Endothelial cell of umbilical vein (primary cell): Measurements from ENCODE around the gene FOXN1. TPM values are rescaled to one million over a fixed set of nuclear protein-coding genes. Genes with fewer than 3 reads are reported as not detected.

ENCODE experiments used
- BruUV-seq: library from RNA; stranded (reverse); fragments of 400-500 nt; replicated peaks from 2 replicates; lab custom pipeline; 2021; lab: Mats Ljungman, UMichigan
- CTCF ChIA-PET: fragments of 300-600, 350-600 bp; sonication (Branson Sonifier 250); formaldehyde crosslinking; loops from one replicate; lab custom pipeline; 2021; ENCODE audit warnings: antibody characterized with exemption, inconsistent platforms; lab: Charles Lee
- POLR2A ChIA-PET: fragments of 300-600, 350-600 bp; sonication (Branson Sonifier 250); formaldehyde crosslinking; loops from one replicate; lab custom pipeline; 2021; ENCODE audit warnings: antibody characterized with exemption, inconsistent platforms; lab: Charles Lee
- DNase-seq: peaks from one replicate; pipeline ENCODE4 v3.0.0-alpha.2; 2011; ENCODE audit warnings: low read depth, low spot score
- FAIRE-seq: peaks from 2 replicates; lab custom pipeline; 2011; peaks lifted over from hg19 to GRCh38; lab: Jason Lieb, UNC
- H2AFZ ChIP-seq: 2 replicates; pipeline ENCODE4 v1.6.0; 2012; ENCODE audit warnings: low read depth, low read length, control low read depth, inconsistent platforms
- H3K27ac ChIP-seq: 2 replicates; pipeline ENCODE4 v1.5.1; 2011; ENCODE audit warnings: low read depth, mild to moderate bottlenecking, control low read depth, low read length, moderate library complexity; ENCODE audit not compliant: insufficient read depth
- H3K27me3 ChIP-seq, 2 experiments: 2 replicates each; pipeline versions ENCODE4 v1.6.0 to v1.6.1; 2011; ENCODE audit warnings: low read length in 2 of 2, mixed read lengths in 1 of 2; ENCODE audit not compliant: control insufficient read depth in 2 of 2, insufficient read depth in 2 of 2
- H3K36me3 ChIP-seq, 2 experiments: 2 replicates in 1 of 2; 3 replicates in 1 of 2; pipeline ENCODE4 v1.5.1; 2011; ENCODE audit warnings: low read length in 2 of 2, mild to moderate bottlenecking in 1 of 2, moderate library complexity in 1 of 2; ENCODE audit not compliant: control insufficient read depth in 2 of 2, insufficient read depth in 2 of 2; ENCODE audit errors: extremely low read depth in 1 of 2
- H3K4me1 ChIP-seq: 3 replicates; pipeline ENCODE4 v1.5.1; 2011; ENCODE audit warnings: mild to moderate bottlenecking, low read length; ENCODE audit not compliant: control insufficient read depth, insufficient read depth; ENCODE audit errors: extremely low read depth
- H3K4me2 ChIP-seq: 2 replicates; pipeline ENCODE4 v1.6.1; 2011; ENCODE audit warnings: low read length, control low read depth, mixed read lengths; ENCODE audit not compliant: insufficient read depth
- H3K4me3 ChIP-seq, 3 experiments: fragments of 200-600 bp in 1 of 3; sonication (generic), shearing (Covaris generic) in 1 of 3; replicated peaks in 1 of 3; 2 replicates each; pipeline ENCODE4 v1.5.1; 2011 to 2016; ENCODE audit warnings: control low read depth in 3 of 3, low read length in 3 of 3, mild to moderate bottlenecking in 2 of 3, inconsistent platforms in 1 of 3, low read depth in 1 of 3, moderate library complexity in 1 of 3; ENCODE audit not compliant: insufficient read depth in 1 of 3
- H3K79me2 ChIP-seq: 2 replicates; pipeline ENCODE4 v1.6.0; 2012; ENCODE audit warnings: low read length, inconsistent platforms; ENCODE audit not compliant: control insufficient read depth, insufficient read depth
- H3K9ac ChIP-seq: replicated peaks from 2 replicates; pipeline ENCODE3; 2011; ENCODE audit warnings: low read length, control low read depth; ENCODE audit not compliant: insufficient read depth; ENCODE audit errors: extremely low read depth
- H3K9me1 ChIP-seq: replicated peaks from 3 replicates; pipeline ENCODE4 v1.6.0; 2011; ENCODE audit warnings: mild to moderate bottlenecking, low read length; ENCODE audit not compliant: control insufficient read depth, insufficient read depth; ENCODE audit errors: extremely low read depth
- H3K9me3 ChIP-seq: replicated peaks from 2 replicates; pipeline ENCODE4 v1.5.1; 2012; ENCODE audit warnings: low read length, inconsistent platforms; ENCODE audit not compliant: control insufficient read depth, insufficient read depth
- H4K20me1 ChIP-seq: replicated peaks from 2 replicates; pipeline ENCODE3; 2011; ENCODE audit warnings: mild to moderate bottlenecking, low read length; ENCODE audit not compliant: control insufficient read depth, insufficient read depth; ENCODE audit errors: extremely low read depth
- FOS ChIP-seq: IDR thresholded peaks from 2 replicates; pipeline ENCODE4 v1.6.1; 2011; ENCODE audit warnings: mild to moderate bottlenecking, low read length, moderate library complexity, borderline replicate concordance; ENCODE audit not compliant: insufficient read depth
- GATA2 ChIP-seq: IDR thresholded peaks from 2 replicates; pipeline ENCODE4 v1.7.0; 2011; ENCODE audit warnings: low read depth, mild to moderate bottlenecking, moderate library complexity, mixed read lengths, low read length; ENCODE audit not compliant: insufficient read length, insufficient read depth
- JUN ChIP-seq: IDR thresholded peaks from 2 replicates; pipeline ENCODE4 v1.6.1; 2011; ENCODE audit warnings: borderline replicate concordance, low read depth; ENCODE audit not compliant: insufficient read length, insufficient read depth
- MYC ChIP-seq: IDR thresholded peaks from one replicate; pipeline ENCODE4 v1.6.1; 2011; ENCODE audit warnings: mild to moderate bottlenecking, low read depth, low read length
- POLR2A ChIP-seq: IDR thresholded peaks from 2 replicates; pipeline ENCODE4 v1.6.1; 2012; ENCODE audit warnings: low read depth, mild to moderate bottlenecking, control low read depth, low read length
- POLR2AphosphoS5 ChIP-seq: IDR thresholded peaks from 2 replicates; pipeline ENCODE4 v1.6.1; 2012; ENCODE audit warnings: low read depth, mild to moderate bottlenecking, control low read depth, low read length, moderate library complexity; ENCODE audit not compliant: insufficient read depth
- dilution Hi-C: fragments of 300-500 bp; cut with MboI; formaldehyde crosslinking; loops from one replicate; pipeline ENCODE4 v1.15.0; 2019; ENCODE audit warnings: low sequenced_read_pairs; ENCODE audit not compliant: extremely low pct_ligation_motif_present
- intact Hi-C: fragments of 100-400 bp; cut with micrococcal nuclease; formaldehyde crosslinking; loops from one replicate; pipeline ENCODE4 v1.10.0; 2022
- polyA plus RNA-seq, 4 experiments: library from polyadenylated mRNA; depleted of rRNA in 3 of 4; stranded (reverse) in 3 of 4; unstranded in 1 of 4; fragments of >200 nt; gene quantifications; 2 replicates each; pipeline versions ENCODE4 v1.2.1 to v1.2.3, GENCODE V29; 2011 to 2012; ENCODE audit warnings: missing spikeins in 1 of 4
- total RNA-seq: library from RNA; stranded (reverse); gene quantifications from 2 replicates; pipeline ENCODE4 v1.2.3, GENCODE V29; 2021
- TF ChIP-seq, protein P1 (sequence below): IDR thresholded peaks from 2 replicates; pipeline ENCODE4 v1.6.1; 2011; ENCODE audit not compliant: insufficient read depth, insufficient read length
- TF ChIP-seq, protein P2 (sequence below), 2 donors: IDR thresholded peaks; 1 replicate in 1 of 2; 2 replicates in 1 of 2; pipeline ENCODE4 v1.5.1; 2011; ENCODE audit warnings: low read length in 2 of 2, mild to moderate bottlenecking in 2 of 2, moderate library complexity in 2 of 2, control low read depth in 1 of 2, inconsistent platforms in 1 of 2, low read depth in 1 of 2; ENCODE audit not compliant: insufficient read depth in 1 of 2; ENCODE audit errors: extremely low read depth in 1 of 2

Gene FOXN1
- total and polyA plus RNA-seq, 2 donors (not counting 3 experiments of a cell fraction or from before 2014, with no cell fraction given) = not detected

DNA sequence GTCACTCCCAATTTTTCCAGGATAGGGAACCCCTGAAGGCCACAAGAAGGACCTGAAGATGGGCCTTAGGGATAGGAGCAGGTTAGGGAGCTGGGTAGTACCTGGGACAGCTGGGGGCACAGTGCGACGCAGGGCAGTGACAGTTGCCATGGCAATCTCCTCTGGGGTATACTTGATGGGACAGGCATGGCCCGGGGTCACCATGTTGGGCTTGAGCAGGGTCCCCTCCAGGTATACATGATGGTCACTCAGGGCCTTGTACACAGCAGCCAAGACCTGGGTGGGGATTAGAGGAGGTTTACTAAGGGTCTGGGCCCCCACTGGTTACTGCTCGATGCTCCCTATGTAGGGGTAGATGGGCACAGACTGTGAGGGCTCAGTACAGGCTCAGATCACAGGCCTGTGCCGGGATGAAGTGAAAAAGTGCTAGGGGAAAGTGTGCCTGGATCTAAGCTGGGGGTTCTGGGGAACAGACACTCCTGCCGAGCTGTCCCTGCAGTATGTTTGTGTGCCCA is 67.9 kb downstream of the FOXN1 start:
- FAIRE-seq (no peak), DNase-seq (no peak)
- no peak overlapping the region for H3K4me3 ChIP-seq
- no peak overlapping the region for H3K27ac ChIP-seq
- intact Hi-C loops (no loop called here), dilution Hi-C loops (no loop called here)
- no peaks in the 10 kb centered on the region for H4K20me1 ChIP-seq
- no peaks in the 10 kb centered on the region for H3K9me1 ChIP-seq
- H3K36me3 ChIP-seq = peaks cover under 1 to 5% of the 10 kb centered on the region in 2 experiments
- peaks cover 14% of the 10 kb centered on the region for H3K79me2 ChIP-seq
- no peak for TF ChIP-seq POLR2AphosphoS5
- H3K9ac ChIP-seq = no peak overlapping the region
- CTCF ChIA-PET = no interaction called here
- BruUV-seq = no TSS peak
- POLR2A ChIA-PET = no interaction called here
- H3K4me2 ChIP-seq = no peak overlapping the region
- H3K27me3 ChIP-seq = no peaks in the 10 kb centered on the region
- H3K9me3 ChIP-seq = no peaks in the 10 kb centered on the region
- H3K4me1 ChIP-seq = peaks cover 12% of the 10 kb centered on the region
- H2AFZ ChIP-seq = no peak overlapping the region

DNA sequence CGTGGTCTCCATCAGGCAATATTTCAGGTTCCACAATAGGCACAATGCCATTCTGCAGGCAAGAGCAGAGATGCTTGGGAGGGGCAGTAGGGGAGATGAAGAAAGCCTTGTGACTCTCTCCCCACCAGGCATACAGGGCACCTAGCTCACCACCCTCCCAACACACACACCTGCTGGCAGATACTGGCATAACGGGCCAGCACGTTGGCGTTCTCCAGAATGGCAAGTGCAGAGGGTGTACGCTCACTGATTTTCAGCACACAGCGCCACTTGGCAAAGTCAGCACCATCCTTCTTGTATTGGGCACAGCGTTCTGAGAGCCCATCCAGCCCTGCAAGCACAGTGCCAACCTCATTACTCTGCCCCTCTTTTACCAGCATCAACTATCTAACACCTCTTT is 68.4 kb downstream of the FOXN1 start:
- H3K4me3 ChIP-seq = no peak overlapping the region
- H3K27ac ChIP-seq = no peak overlapping the region
- H3K4me1 ChIP-seq = peaks cover 12% of the 10 kb centered on the region
- ChIA-PET CTCF (no interaction called here), POLR2A (no interaction called here)
- intact Hi-C loops (no loop called here), dilution Hi-C loops (no loop called here)
- H3K79me2 ChIP-seq = peaks cover 12% of the 10 kb centered on the region
- no TSS peak for BruUV-seq
- FAIRE-seq (no peak), DNase-seq (no peak)
- no peaks in the 10 kb centered on the region for H4K20me1 ChIP-seq
- no peak overlapping the region for H3K9ac ChIP-seq
- no peaks in the 10 kb centered on the region for H3K9me1 ChIP-seq
- TF ChIP-seq JUN (no peak), GATA2 (no peak), POLR2A (no peak), FOS (no peak), MYC (no peak), POLR2AphosphoS5 (no peak)
- TF ChIP-seq, protein P1, sequence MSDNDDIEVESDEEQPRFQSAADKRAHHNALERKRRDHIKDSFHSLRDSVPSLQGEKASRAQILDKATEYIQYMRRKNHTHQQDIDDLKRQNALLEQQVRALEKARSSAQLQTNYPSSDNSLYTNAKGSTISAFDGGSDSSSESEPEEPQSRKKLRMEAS = no peak
- TF ChIP-seq, protein P2, sequence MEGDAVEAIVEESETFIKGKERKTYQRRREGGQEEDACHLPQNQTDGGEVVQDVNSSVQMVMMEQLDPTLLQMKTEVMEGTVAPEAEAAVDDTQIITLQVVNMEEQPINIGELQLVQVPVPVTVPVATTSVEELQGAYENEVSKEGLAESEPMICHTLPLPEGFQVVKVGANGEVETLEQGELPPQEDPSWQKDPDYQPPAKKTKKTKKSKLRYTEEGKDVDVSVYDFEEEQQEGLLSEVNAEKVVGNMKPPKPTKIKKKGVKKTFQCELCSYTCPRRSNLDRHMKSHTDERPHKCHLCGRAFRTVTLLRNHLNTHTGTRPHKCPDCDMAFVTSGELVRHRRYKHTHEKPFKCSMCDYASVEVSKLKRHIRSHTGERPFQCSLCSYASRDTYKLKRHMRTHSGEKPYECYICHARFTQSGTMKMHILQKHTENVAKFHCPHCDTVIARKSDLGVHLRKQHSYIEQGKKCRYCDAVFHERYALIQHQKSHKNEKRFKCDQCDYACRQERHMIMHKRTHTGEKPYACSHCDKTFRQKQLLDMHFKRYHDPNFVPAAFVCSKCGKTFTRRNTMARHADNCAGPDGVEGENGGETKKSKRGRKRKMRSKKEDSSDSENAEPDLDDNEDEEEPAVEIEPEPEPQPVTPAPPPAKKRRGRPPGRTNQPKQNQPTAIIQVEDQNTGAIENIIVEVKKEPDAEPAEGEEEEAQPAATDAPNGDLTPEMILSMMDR (IDR thresholded peaks at IDR 0.05; ENCODE audit: extremely low read depth in 1 of 2, insufficient read depth in 1 of 2, low read depth in 1 of 2, low read length in 2 of 2) = peak in 1 of 2 donors; percentile 0
- peaks cover 3 to 5% of the 10 kb centered on the region in 2 experiments for H3K36me3 ChIP-seq
- H2AFZ ChIP-seq = no peak overlapping the region
- no peaks in the 10 kb centered on the region for H3K27me3 ChIP-seq
- no peak overlapping the region for H3K4me2 ChIP-seq
- H3K9me3 ChIP-seq = no peaks in the 10 kb centered on the region
